ENCODE data around the gene SPSB2. TPM values are rescaled to one million over a fixed set of nuclear protein-coding genes. Genes with fewer than 3 reads are reported as not detected.
A peak's percentile ranks its signal among the peaks of the same experiment; 100 is the strongest.
"Not testable (repeated sequence)": the region's sequence is repeated elsewhere in the genome, so short reads cannot be mapped to it uniquely, and the experiment has no call there.

The SPSB2 gene
- total RNA-seq, 1 experiment from 2014 or later: 15.7 TPM

DNA sequence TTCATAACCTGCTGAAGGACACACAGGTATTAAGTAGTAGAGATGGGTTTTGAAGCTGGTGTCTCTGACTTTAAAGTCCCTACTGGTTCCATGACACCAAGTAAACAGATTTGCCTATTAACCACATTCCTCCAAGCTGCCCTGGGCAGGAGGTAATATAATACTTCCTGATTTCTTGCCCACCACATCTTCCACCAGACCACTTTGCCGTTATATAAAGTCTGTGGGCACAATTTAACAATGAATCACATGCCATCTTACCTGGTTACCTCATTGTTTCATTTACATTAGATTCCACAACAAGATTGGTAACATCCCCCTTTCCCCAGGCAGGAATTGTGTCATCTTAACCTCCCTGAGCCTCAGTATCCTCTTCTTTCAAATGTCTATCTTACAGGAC lies 30.6 kb upstream of the SPSB2 start:
- peak; percentile 77 for DNase-seq (ENCODE audit: low read depth)

DNA sequence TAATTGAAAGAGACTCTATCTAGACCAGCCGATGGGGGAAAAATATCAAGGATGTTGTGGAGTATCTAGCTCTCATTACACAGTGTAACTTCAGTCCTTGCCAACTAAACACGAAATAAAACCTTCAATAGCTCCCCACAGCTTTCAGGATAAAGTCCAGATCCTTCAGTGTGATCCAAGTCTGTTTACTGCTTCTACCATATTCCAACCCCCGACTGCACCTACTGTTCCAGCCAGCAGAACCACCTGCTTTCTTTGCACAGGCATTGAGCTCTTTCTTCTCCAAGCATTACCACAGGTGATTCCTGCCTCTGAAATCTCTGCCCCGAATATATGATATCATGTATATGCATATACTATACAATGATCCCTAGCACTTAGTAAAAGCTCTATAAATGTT lies 29.3 kb upstream of the SPSB2 start:
- DNase-seq (ENCODE audit: low read depth): no peak

DNA sequence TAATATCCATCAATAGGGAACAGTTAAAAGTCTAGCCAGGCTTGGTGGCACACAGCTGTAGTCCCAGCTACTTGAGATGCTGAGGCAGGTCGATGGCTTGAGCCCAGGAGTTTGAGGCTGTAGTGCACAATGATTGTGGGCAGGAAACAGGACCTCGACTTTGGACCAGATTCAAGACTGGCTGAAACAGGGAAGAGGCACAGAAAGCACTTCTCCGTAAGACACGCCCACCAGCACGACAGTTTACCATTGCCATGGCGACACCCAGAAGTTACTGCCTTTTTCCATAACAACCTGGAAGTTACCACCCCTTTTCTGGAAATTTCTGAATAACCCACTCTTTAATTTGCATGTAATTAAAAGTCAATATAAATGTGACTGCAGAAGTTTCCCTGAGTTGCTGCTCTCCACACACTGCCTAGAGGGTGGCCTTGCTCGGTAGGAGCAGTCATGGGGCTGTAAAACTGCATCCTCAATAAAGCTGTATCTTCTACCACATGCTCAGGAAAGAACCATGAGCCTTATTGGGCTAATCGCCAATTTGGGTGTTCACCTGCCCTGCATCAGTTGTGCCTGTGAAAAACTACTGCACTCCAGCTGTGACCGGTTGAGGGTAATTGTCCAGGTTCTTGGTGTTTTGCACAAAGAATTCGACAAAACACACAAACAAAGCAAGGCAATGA lies 26.9 kb upstream of the SPSB2 start:
- DNase-seq (ENCODE audit: low read depth): peak; percentile 49

DNA sequence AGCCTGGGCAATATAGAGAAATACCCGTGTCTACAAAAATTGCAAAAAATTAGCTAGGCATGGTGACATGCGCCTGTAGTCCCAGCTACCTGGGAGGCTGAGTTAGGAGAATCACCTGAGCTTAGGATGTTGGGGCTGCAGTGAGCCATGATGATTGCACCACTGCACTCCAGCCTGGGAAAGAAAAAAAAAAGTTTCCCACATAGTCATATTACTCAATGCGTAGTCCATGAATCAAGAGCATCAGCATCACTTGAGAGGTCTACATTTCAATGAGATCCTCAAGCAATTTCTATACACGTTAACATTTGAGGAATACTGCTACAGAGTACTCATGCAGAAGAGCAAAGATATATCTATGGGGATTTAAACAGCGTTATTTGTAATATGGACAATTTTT lies 26.3 kb upstream of the SPSB2 start:
- DNase-seq (ENCODE audit: low read depth): no peak

DNA sequence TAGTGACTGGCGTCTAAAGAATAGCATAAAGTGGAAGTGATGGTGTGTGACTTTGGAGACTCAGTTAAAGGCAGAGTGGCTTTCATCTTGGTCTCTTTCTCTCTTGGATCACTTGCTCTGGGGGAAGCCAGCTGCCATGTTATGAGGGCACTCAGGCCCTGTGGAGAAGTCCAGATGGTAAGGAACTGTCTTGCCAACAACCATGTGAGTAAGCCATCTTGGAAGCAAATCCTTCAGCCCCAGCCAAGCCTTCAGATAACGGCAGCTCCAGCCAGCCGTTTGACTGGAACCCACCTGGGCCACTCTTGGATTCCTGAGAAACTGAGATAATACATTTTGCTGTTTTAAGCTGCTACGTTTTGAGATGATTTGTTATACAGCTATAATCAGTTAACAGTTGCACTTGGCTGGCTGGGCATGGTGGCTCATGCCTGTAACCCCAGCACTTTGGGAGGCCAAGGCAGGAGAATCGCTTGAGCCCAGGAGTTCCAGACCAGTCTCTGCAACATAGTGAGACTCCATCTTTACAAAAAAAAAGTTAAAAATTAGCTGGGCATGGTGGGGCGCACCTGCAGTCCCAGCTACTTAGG lies 23.8 kb upstream of the SPSB2 start:
- no peak for DNase-seq (ENCODE audit: low read depth)

DNA sequence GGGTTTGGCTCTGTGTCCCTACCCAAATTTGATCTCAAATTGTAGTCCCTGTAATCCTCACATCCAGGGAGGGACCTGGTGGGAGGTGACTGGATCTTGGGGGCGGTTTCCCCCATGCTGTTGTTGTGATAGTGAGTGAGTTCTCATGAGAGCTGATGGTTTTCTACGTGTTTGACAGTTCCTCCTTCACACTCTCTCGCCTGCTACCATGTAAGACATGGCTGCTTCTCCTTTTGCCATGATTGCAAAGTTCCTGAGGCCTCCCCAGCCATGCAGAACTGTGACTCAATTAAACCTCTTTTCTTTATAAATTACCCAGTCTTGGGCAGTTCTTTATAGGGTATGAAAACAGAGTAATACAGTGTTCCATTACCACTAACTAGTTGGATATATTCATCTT lies 21.2 kb upstream of the SPSB2 start:
- DNase-seq (ENCODE audit: low read depth): no peak

DNA sequence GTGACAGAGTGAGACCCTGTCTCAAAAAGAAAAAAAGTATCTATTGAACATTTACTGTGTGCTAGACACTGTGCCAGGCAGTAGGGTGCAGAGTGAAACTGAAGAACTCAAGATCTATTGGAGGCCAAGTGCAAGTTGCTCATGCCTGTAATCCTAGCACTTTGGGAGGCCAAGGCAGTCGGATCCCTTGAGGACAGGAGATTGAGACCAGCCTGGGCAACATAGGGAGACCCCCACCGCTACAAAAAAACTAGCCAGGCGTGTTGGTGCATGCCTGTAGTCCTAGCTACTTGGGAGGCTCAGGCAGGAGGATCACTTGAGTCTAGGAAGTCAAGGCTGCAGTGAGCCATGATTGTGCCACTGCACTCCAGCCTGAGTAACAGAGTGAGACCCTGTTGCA lies 19.6 kb upstream of the SPSB2 start:
- not testable (repeated sequence) for DNase-seq (ENCODE audit: low read depth)

DNA sequence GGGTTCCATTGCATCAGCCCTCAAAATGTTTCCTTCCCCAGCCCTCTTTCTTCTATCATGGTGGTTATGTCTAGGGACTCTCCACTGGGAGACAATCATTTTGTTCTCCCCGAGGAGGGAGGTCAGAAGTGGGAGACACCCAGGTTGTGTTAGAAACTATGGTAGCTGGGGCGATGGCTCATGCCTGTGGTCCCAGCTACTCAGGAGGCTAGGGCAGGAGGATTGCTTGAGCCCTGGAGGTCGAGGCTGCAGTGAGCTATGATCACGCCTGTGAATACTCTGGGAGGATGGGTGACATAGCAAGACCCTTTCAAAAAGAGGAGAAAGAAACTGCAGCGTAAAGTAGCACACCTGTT lies 18.5 kb upstream of the SPSB2 start:
- no peak for DNase-seq (ENCODE audit: low read depth)

DNA sequence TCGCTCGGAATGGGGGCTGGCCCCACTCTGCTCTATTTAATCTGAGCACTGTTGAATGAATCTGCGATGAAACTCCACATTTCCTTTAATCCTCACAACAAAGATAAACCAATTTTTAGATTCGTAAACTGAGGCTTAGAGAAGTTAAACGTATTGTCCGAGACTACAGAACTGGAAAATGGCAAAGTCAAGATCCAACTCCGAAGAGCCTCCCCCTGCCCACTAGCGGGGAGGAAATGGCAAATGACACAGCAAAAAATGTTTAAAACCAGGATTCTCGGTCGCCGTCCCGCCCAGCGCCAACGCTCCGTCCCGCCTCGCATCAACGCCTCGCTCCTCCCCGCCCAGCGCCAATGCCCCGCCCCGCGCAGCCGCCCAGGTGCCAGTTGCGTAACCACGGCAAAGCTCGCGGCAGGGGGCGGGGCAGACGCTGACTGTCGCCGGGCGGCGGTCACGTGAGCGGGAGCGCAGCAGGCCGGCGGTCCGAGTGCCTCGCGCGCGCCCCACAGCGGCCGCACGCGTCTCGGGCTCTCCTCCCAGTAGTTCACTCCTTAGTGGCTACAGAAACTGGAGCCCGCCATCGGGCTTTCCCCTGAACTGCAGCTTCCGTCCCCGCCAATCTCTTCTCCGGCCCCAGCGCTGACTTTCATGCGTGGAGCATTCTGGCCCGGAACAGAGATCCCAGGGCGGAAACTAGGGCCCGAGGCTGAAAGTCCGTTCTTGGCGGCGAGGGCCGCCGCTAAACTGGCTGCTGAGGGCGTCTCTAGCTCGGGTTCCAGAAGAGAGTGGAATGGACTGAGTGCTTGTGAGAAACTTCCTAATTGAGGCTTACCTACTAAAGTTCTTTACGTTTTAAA lies 17.9 kb upstream of the SPSB2 start:
- DNase-seq (ENCODE audit: low read depth): peak; percentile 95

DNA sequence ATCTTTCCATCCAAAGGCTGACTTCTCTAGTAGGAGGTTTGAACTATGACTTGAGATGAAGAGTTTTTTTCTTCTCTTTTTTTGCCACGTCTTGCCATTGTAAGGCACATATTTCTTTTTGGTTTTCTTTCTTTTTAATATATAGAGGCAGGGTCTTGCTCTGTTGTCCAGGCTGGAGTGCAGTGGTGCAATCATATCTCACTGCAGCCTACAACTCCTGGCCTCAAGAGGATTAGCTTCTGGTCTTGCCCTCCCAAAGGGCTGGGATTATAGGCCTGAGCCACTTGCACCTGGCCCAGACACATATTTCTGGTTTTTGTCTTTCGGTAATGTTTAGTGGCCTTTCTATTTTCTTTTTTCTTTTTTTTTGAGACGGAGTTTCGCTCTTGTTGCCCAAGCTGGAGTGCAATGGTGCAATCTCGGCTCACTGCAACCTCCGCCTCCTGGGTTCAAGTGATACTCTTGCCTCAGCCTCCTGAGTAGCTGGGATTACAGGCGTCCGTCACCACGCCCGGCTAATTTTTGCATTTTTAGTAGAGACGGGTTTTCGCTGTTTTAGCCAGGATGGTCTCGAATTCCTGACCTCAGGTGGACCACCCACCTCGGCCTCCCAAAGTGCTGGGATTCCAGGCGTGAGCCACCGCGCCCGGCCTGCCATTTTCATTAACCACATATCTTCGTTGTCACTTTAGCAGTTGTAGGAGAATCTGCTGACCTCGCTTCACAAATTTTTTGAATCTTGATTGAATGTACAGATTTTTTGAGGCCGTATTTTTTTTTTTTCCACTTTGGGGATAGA lies 16.9 kb upstream of the SPSB2 start:
- DNase-seq (ENCODE audit: low read depth): not testable (repeated sequence)

DNA sequence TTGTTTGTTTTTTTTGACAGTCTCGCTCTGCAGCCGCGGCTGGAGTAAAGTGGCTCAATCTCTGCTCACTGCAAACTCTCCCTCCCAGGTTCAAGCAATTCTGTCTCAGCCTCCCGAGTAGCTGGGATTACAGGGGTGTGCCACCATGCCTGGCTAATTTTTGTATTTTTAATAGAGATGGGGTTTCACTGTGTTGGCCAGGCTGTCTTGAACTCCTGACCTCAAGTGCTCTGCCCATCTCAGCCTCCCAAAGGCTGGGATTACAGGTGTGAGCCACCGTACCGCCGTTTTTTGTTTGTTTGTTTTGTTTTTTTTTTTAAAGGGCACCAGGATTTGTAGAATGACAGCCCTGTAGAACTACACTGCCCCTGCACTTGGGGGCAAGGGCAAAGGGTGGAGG lies 15.7 kb upstream of the SPSB2 start:
- DNase-seq (ENCODE audit: low read depth): not testable (repeated sequence)

DNA sequence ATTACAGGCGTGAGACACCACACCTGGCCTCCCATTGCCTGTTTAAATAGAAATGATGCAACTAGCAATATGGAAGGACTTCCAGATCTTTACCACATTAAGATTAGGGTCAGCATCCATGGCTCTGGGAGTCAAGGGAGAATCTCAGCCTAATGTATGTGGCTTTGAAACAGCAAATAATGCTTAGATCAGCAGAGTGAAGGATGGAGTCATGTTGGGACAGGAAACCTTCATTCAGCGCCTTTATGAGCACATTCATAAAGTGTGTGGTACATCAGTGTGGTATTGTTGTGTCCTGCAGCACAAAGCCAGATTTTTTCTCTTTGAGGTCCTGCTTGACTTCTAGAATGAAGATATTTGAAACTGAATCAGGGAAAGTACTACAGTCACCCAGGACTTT lies 15.3 kb upstream of the SPSB2 start:
- DNase-seq (ENCODE audit: low read depth): no peak

DNA sequence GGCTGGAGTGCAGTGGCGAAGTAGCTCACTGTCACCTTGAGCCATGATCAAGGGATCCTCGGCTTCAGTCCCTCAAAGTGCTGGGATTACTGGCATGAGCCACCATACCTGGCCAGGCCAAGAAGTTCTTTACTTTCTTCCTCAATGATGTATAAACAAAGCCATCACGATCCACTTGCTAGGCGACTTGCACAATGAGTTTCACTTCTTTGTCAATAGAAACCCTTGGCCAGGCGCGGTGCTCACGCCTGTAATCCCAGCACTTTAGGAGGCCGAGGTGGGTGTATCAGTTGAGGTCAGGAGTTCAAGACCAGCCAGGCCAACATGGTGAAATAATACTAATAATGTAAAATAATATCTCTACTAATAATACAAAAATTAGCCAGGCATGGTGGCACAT lies 14.4 kb upstream of the SPSB2 start:
- no peak for DNase-seq (ENCODE audit: low read depth)

DNA sequence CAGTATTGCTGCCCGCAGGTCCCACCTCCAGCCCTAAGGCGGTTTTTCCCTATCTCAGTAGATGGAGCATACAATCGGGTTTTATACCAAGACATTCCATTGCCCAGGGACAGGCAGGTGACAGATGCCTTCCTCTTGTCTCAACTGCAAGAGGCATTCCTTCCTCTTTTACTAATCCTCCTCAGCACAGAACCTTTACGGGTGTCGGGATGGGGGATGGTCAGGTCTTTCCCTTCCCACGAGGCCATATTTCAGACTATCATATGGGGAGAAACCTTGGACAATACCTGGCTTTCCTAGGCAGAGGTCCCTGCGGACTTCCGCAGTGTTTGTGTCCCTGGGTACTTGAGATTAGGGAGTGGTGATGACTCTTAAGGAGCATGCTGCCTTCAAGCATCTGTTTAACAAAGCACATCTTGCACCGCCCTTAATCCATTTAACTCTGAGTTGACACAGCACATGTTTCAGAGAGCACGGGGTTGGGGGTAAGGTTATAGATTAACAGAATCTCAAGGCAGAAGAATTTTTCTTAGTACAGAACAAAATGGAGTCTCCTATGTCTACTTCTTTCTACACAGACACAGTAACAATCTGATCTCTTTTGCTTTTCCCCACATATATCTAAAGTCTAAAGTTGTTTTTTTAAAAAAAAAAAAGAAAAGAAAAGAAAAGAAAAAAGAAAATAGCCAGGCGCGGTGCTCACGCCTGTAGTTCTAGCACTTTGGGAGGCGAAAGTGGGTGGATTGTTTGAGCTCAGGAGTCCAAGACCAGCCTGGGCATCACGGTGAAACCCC lies 13.3 kb upstream of the SPSB2 start:
- DNase-seq (ENCODE audit: low read depth): not testable (repeated sequence)

DNA sequence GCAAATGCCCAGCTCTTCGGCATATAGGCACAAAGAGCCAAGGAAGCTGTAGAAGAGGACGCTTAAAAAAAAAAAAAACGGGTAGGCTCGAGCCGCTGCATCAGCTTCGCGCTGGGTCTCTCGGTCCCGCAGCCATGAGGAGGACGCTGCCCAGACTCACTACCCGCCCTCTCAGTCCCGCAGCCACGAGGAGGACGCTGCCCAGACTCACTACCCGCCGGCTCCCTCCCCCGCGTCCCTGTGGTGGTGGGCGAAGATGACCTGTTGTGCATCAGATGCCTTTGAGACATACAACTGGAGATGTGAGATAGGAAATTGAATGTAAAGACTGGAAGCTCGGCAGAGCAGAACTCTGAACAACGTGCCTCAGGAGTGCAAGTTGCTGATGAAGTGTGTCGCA lies 11.4 kb upstream of the SPSB2 start:
- no peak for DNase-seq (ENCODE audit: low read depth)

DNA sequence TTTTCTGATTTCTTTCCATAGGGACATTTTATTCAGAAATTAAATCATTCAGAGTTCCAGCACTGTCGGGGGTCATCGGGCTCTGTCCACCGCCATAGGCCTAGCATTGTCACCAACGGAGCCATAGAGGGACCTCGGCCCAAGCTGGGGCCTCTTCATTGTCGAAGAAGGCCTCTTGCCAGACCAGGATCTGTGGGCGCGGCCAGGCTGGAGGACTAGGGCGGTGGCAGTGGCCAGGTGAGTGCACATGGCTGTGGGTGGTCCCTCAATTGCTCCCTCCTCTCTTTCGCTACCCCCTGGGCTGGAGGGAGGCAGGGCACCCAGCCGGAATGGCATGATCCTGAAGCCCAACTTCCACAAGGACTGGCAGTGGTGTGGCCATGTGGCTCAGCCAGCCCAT lies 10.6 kb upstream of the SPSB2 start:
- no peak for DNase-seq (ENCODE audit: low read depth)

DNA sequence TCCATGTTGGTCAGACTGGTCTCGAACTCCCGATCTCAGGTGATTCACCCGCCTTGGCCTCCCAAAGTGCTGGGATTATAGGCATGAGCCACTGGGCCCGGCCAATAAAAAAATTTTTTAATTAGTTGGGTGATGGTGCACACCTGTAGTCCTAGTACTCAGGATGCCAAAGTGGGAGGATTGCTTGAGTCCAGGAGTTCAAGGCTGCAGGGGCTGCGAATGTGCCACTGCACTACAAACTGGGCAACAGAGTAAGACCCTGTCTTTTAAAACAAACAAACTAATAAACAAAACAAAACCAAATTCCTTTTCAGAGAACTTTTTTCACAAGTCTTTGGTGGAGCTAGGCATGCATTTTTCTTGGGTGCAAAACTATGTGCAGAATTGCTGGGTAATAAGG lies 10.1 kb upstream of the SPSB2 start:
- DNase-seq (ENCODE audit: low read depth): no peak

DNA sequence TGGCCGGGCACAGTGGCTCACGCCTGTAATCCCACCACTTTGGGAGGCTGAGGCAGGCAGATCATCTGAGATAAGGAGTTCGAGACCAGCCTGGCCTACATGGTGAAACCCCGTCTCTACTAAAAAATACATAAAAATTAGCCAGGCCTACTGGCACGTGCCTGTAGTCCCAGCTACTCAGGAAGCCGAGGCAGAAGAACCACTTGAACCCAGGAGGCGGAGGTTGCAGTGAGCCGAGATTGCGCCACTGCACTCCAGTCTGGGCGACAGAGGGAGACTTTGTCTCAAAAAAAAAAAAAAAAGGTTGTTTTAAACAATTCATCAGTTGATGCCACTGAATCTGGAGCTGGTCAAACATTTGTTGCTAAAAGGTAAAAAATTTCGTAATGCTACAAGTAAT lies 6.7 kb upstream of the SPSB2 start:
- DNase-seq (ENCODE audit: low read depth): not testable (repeated sequence)

DNA sequence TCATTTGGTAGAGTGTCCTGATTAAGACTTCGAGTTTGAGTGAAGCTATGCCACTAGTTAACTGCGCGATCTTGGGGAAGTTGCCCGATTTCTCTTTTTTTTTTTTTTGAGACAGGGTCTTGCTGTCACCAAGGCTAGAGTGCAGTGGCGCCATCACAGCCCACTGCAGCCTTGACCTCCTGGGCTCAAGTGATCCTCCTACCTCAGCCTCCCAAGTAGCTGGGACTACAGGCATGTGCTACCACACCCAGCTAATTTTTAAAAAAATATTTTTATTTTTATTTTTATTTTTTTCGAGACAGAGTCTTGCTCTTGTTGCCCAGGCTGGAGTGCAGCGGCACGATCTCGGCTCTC lies 889 bp upstream of the SPSB2 start:
- DNase-seq (ENCODE audit: low read depth): not testable (repeated sequence)

DNA sequence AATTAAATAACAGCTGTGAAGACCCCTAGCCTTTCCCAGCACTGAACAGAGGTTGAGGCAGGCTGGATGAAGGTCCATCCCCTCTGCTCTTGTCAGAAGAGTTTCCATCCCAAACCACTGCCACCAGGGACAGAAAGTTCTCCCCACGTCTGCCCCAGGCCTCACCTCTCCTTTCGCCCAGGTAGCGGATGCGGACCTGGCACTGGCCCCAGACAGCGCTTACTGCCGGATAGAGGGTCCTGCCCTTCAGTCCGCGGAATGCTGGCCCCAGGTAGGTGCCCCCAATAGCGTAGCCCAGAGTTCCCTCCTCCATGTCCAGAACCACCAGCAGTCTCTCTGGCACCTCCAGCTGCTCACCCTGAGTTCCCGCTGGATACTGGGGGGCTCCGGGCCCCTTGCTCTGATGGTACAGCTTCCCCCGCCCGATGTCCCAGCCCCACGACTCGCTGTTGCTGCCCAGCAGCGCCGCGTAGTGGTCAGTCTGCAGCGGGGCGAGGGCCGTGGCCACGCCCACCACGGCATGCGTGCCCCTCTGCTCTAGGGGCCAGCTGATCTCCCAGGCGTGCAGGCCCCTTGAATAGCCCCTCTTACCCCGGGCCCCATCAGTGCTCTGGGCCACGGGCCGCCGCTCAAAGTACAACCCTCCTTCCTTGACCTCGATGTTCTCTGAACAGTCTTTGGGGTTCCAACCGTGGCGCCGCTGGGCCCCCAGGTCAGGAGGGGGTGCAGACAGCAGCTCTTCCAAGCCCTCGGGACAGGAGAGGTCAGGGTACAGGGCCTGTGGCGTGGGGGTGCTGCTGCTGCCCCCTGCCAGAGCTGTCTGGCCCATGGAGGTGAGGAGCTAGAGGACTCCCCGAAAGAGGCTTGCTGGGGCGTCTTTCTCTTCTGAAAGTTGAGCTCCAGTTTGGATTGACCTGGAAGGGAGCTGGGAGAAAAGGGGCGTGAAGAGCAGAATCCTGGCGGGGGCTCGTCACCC lies 742 bp downstream of the SPSB2 start:
- DNase-seq (ENCODE audit: low read depth): peak; percentile 82
